Stimulated activated naive CD4-positive, alpha-beta T cell (primary cell): ENCODE data around the gene LGR6.
"Not testable (repeated sequence)": the region's sequence is repeated elsewhere in the genome, so short reads cannot be mapped to it uniquely, and the experiment has no call there.

ENCODE experiments used
- DNase-seq, 6 experiments: peaks; one replicate each; lab custom pipeline; 2025; lab: John Stamatoyannopoulos, UW

Gene LGR6

GRCh38 chr1:202333861-202334260, 140.3 kb downstream of the LGR6 start:
- no peak for DNase-seq

- DNase-seq, result peak in 3 of 6 experiments; percentile 2 to 69 (median 57)
These were observed 150.2 kb downstream of the LGR6 start for GRCh38 chr1:202343652-202344349.

- DNase-seq, result no peak
These were observed 154.5 kb downstream of the LGR6 start for GRCh38 chr1:202348005-202348508.

- DNase-seq, result peak; percentile 84 to 94 (median 92)
These were observed 155.1 kb downstream of the LGR6 start, which contains the start of gene PPP1R12B for GRCh38 chr1:202348509-202349205. Gene PPP1R12B (plus strand): TSS chr1:202348699. CDS start chr1:202348852, 153 bp downstream.

GRCh38 chr1:202349206-202349928, 155.8 kb downstream of the LGR6 start:
- peak in 1 of 6 experiments; percentile 36 for DNase-seq

GRCh38 chr1:202351725-202352124, 158.1 kb downstream of the LGR6 start:
- no peak for DNase-seq

- DNase-seq, result not testable (repeated sequence)
These were observed 159.1 kb downstream of the LGR6 start for GRCh38 chr1:202352583-202353197.

- no peak for DNase-seq
These were observed 162.4 kb downstream of the LGR6 start for GRCh38 chr1:202355944-202356553.

GRCh38 chr1:202357506-202357905, 163.9 kb downstream of the LGR6 start:
- DNase-seq, result no peak

GRCh38 chr1:202361224-202361623, 167.6 kb downstream of the LGR6 start:
- DNase-seq, result no peak

GRCh38 chr1:202361701-202362100, 168.1 kb downstream of the LGR6 start:
- no peak for DNase-seq

- no peak for DNase-seq
These were observed 168.6 kb downstream of the LGR6 start for GRCh38 chr1:202362212-202362611.

GRCh38 chr1:202365092-202365815, 171.7 kb downstream of the LGR6 start:
- DNase-seq, result no peak

- no peak for DNase-seq
These were observed 173.7 kb downstream of the LGR6 start for GRCh38 chr1:202367271-202367670.
